Gastroesophageal sphincter (tissue), 4 donors: ENCODE measurements around the gene EXOC4. TPM values are rescaled to one million over a fixed set of nuclear protein-coding genes. Genes with fewer than 3 reads are reported as not detected.

Experiments
- ATAC-seq: fragments of 150-250 bp; one replicate; pipeline ENCODE4 v1.9.1; 2016; ENCODE audit warnings: mild to moderate bottlenecking, moderate library complexity
- H3K27ac ChIP-seq, 4 donors: fragments of 200-600 bp; sonication (generic) in 3 of 4; 1 replicate in 3 of 4; 2 replicates in 1 of 4; pipeline ENCODE4 v1.5.1; 2016 to 2019
- H3K27me3 ChIP-seq: fragments of 200-600 bp; sonication (generic); one replicate; pipeline ENCODE4 v1.5.1; 2019
- H3K36me3 ChIP-seq, 2 donors: fragments of 200-600 bp; sonication (generic); one replicate each; pipeline ENCODE4 v1.5.1; 2019; ENCODE audit warnings: control low read depth in 1 of 2
- H3K4me1 ChIP-seq, 3 donors: fragments of 200-600 bp; sonication (generic); 1 replicate in 2 of 3; 2 replicates in 1 of 3; pipeline ENCODE4 v1.5.1; 2016 to 2019; ENCODE audit warnings: control low read depth in 2 of 3
- H3K4me3 ChIP-seq, 2 donors: fragments of 200-600 bp; sonication (generic); one replicate each; pipeline ENCODE4 v1.5.1; 2019; ENCODE audit warnings: mild to moderate bottlenecking in 1 of 2, moderate library complexity in 1 of 2
- H3K9me3 ChIP-seq, 3 donors: fragments of 200-600 bp; sonication (generic); one replicate each; pipeline ENCODE4 v1.5.1; 2017 to 2019; ENCODE audit warnings: control low read depth in 2 of 3
- CTCF ChIP-seq, 4 experiments: fragments of 200-600 bp in 2 of 4; fragments of 450-650 bp in 2 of 4; sonication (generic) in 1 of 4; IDR thresholded peaks; one replicate each; pipeline ENCODE4 v1.5.1; 2017 to 2019; ENCODE audit warnings: antibody characterized with exemption in 4 of 4, mild to moderate bottlenecking in 2 of 4, moderate library complexity in 2 of 4
- EP300 ChIP-seq: sonication (generic); formaldehyde crosslinking; IDR thresholded peaks from one replicate; pipeline ENCODE4 v1.6.1; 2017; ENCODE audit warnings: antibody characterized with exemption, mild to moderate bottlenecking
- POLR2A ChIP-seq, 2 donors: fragments of 450-650 bp; IDR thresholded peaks; one replicate each; pipeline ENCODE4 v1.6.1; 2017; ENCODE audit warnings: antibody characterized with exemption in 2 of 2, mild to moderate bottlenecking in 2 of 2, moderate library complexity in 1 of 2
- POLR2AphosphoS5 ChIP-seq: sonication (generic); formaldehyde crosslinking; IDR thresholded peaks from one replicate; pipeline ENCODE4 v1.6.1; 2017; ENCODE audit warnings: antibody characterized with exemption
- WGBS, 2 donors: methylation state at CpG; one replicate each; pipeline ENCODE4 v1.1.5; 2018; ENCODE audit warnings: low coverage in 1 of 2; 5-methylcytosine and 5-hydroxymethylcytosine counted together
- total RNA-seq, 4 donors: library from RNA; depleted of rRNA; stranded (reverse); fragments of >200 nt; gene quantifications; one replicate each; pipeline ENCODE4 v1.1.0, GENCODE V29; 2016

Gene EXOC4
- total RNA-seq, 4 donors from 2014 or later, result 46.3 to 85.8 (median 51.9) TPM

GRCh38 chr7:133389727-133390126, 136.8 kb downstream of the EXOC4 start:
- no peak overlapping the region for H3K4me3 ChIP-seq
- ATAC-seq, result no peak
- TF ChIP-seq EP300 (no peak), POLR2AphosphoS5 (no peak), CTCF (IDR thresholded peaks at IDR 0.05) (no peak), POLR2A (IDR thresholded peaks at IDR 0.05) (no peak)
- H3K4me1 ChIP-seq, result no peaks in the 10 kb centered on the region
- no peak overlapping the region for H3K27ac ChIP-seq
- H3K27me3 ChIP-seq, result no peaks in the 10 kb centered on the region
- no peaks in the 10 kb centered on the region for H3K36me3 ChIP-seq
- no peaks in the 10 kb centered on the region for H3K9me3 ChIP-seq
- WGBS, 2 donors, result 85 to 96% methylated on average over 4 of the region's 4 CpGs

GRCh38 chr7:133391206-133391605, 138.3 kb downstream of the EXOC4 start:
- H3K27ac ChIP-seq, result no peak overlapping the region
- no peaks in the 10 kb centered on the region for H3K9me3 ChIP-seq
- TF ChIP-seq CTCF (IDR thresholded peaks at IDR 0.05) (no peak), EP300 (no peak), POLR2A (IDR thresholded peaks at IDR 0.05) (no peak), POLR2AphosphoS5 (no peak)
- H3K4me3 ChIP-seq, result no peak overlapping the region
- 66 to 67% methylated on average over 11 of the region's 11 CpGs for WGBS, 2 donors
- ATAC-seq, result no peak
- no peaks in the 10 kb centered on the region for H3K27me3 ChIP-seq
- H3K4me1 ChIP-seq, result no peaks in the 10 kb centered on the region
- no peaks in the 10 kb centered on the region for H3K36me3 ChIP-seq

GRCh38 chr7:133394369-133394768, 141.5 kb downstream of the EXOC4 start:
- Histone ChIP-seq H3K4me1 (no peaks in the 10 kb centered on the region), H3K27ac (no peak overlapping the region), H3K9me3 (no peaks in the 10 kb centered on the region), H3K36me3 (no peaks in the 10 kb centered on the region), H3K4me3 (no peak overlapping the region), H3K27me3 (no peaks in the 10 kb centered on the region)
- no peak for TF ChIP-seq POLR2A (IDR thresholded peaks at IDR 0.05)
- TF ChIP-seq CTCF (IDR thresholded peaks at IDR 0.05), result no peak
- TF ChIP-seq POLR2AphosphoS5, result no peak
- no peak for TF ChIP-seq EP300
- no peak for ATAC-seq
- 100% methylated on average over 1 of the region's 1 CpG for WGBS, 2 donors

GRCh38 chr7:133395551-133395950, 142.7 kb downstream of the EXOC4 start:
- TF ChIP-seq POLR2AphosphoS5, result no peak
- H3K4me3 ChIP-seq, result no peak overlapping the region
- no peaks in the 10 kb centered on the region for H3K9me3 ChIP-seq
- no peak for ATAC-seq
- WGBS, 2 donors, result 44 to 57% methylated on average over 1 of the region's 1 CpG
- H3K27me3 ChIP-seq, result no peaks in the 10 kb centered on the region
- no peak overlapping the region for H3K27ac ChIP-seq
- no peaks in the 10 kb centered on the region for H3K36me3 ChIP-seq
- peaks cover 0 to 2% (median 0%) of the 10 kb centered on the region in 3 donors for H3K4me1 ChIP-seq

GRCh38 chr7:133398506-133398905, 145.6 kb downstream of the EXOC4 start:
- Histone ChIP-seq H3K9me3 (no peaks in the 10 kb centered on the region), H3K36me3 (no peaks in the 10 kb centered on the region), H3K27ac (no peak overlapping the region), H3K4me3 (no peak overlapping the region), H3K4me1 (peaks cover 0 to 12% (median 0%) of the 10 kb centered on the region in 3 donors), H3K27me3 (no peaks in the 10 kb centered on the region)
- ATAC-seq, result no peak
- 95 to 98% methylated on average over 2 to 3 of the region's 3 CpGs for WGBS, 2 donors
- TF ChIP-seq POLR2A (IDR thresholded peaks at IDR 0.05) (no peak), EP300 (no peak), POLR2AphosphoS5 (no peak), CTCF (IDR thresholded peaks at IDR 0.05) (no peak)
